Left lung (tissue), 10 donors: ENCODE measurements around the gene METTL25. TPM values are rescaled to one million over a fixed set of nuclear protein-coding genes. Genes with fewer than 3 reads are reported as not detected.

Source experiments
- ATAC-seq: fragments of 200-7000 bp; cut with Tn5 transposase; one replicate; pipeline ENCODE4 v1.9.1; 2020; ENCODE audit warnings: moderate library complexity
- DNase-seq, 4 donors: peaks; one replicate each; pipeline ENCODE4 v3.0.0-alpha.2; 2013 to 2020
- H3K27ac ChIP-seq, 2 donors: fragments of 200-600 bp; sonication (generic) in 1 of 2; one replicate each; pipeline versions ENCODE4 v1.5.0 to v1.8.0; 2020 to 2021
- H3K27me3 ChIP-seq, 2 donors: fragments of 200-600 bp; sonication (generic) in 1 of 2; one replicate each; pipeline versions ENCODE4 v1.5.0 to v1.8.0; 2020 to 2021
- H3K36me3 ChIP-seq, 2 donors: fragments of 200-600 bp; sonication (generic) in 1 of 2; one replicate each; pipeline versions ENCODE4 v1.5.0 to v1.8.0; 2020 to 2021
- H3K4me1 ChIP-seq, 2 donors: fragments of 200-600 bp; one replicate each; pipeline ENCODE4 v1.8.0; 2021
- H3K4me3 ChIP-seq, 2 donors: fragments of 200-600 bp; sonication (generic) in 1 of 2; one replicate each; pipeline versions ENCODE4 v1.5.0 to v1.8.0; 2020 to 2021; ENCODE audit warnings: mild to moderate bottlenecking in 1 of 2
- H3K9me3 ChIP-seq, 2 donors: fragments of 200-600 bp; sonication (generic) in 1 of 2; one replicate each; pipeline versions ENCODE4 v1.5.0 to v1.8.0; 2020 to 2021
- intact Hi-C, 2 donors: fragments of 100-400 bp; cut with DNase I; formaldehyde crosslinking; loops; one replicate each; pipeline versions ENCODE4 v1.11.2 to v1.14.2; 2022
- polyA plus RNA-seq, 6 donors: library from polyadenylated mRNA; unstranded; fragments of 120-200 nt; gene quantifications; one replicate each; pipeline ENCODE4 v1.2.1, GENCODE V29; 2013; ENCODE audit not compliant: insufficient read length in 6 of 6
- total RNA-seq, 2 donors: library from RNA; stranded (reverse); fragmentation: NEBNext Ultra II Directional; extraction: Animal tissue kit (Norgen Biotek cat#: 25700); gene quantifications; one replicate each; pipeline ENCODE4 v1.2.1, GENCODE V29; 2021
- TF ChIP-seq, protein P1 (sequence below), 2 donors: fragments of 200-600 bp; sonication (generic) in 1 of 2; IDR thresholded peaks; one replicate each; pipeline versions ENCODE4 v1.5.0 to v1.8.0; 2021; ENCODE audit warnings: antibody characterized with exemption in 2 of 2
- donor health status: DM: no; HTN: yes; CAD: no.
- donor health status: DM: no; HTN: no; CAD: no.

The METTL25 gene
- total and polyA plus RNA-seq, 8 donors = 10.8 to 16.9 (median 13.9) TPM

DNA sequence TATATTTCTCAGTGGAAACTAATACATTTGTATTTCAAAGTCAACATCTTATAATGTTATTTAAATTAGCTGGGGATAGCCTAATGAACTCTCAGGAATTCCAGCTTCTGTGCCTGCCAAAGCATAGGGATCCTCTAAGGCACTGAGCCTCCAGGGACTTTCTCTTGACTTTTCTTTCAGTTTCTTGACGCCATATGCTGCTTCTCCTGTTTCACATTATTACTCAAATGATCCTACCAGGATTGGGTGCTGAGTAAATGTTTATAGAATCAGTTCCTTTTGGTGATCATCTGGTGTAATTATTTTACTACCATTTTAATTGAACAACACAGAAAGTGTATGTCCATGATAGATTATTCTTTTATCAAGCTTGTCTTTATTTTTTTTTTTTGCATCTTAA, 7.9 kb downstream of the METTL25 start:
- no peaks in the 10 kb centered on the region for H3K36me3 ChIP-seq
- intact Hi-C loops = no loop called here
- DNase-seq (peak in 2 of 4 donors; percentile 72 to 74), ATAC-seq (no peak)
- H3K27me3 ChIP-seq = no peaks in the 10 kb centered on the region
- H3K27ac ChIP-seq = no peak overlapping the region
- peaks cover 0 to 5% of the 10 kb centered on the region in 2 donors for H3K9me3 ChIP-seq
- H3K4me3 ChIP-seq = no peak overlapping the region
- H3K4me1 ChIP-seq = no peaks in the 10 kb centered on the region
- TF ChIP-seq, protein P1, sequence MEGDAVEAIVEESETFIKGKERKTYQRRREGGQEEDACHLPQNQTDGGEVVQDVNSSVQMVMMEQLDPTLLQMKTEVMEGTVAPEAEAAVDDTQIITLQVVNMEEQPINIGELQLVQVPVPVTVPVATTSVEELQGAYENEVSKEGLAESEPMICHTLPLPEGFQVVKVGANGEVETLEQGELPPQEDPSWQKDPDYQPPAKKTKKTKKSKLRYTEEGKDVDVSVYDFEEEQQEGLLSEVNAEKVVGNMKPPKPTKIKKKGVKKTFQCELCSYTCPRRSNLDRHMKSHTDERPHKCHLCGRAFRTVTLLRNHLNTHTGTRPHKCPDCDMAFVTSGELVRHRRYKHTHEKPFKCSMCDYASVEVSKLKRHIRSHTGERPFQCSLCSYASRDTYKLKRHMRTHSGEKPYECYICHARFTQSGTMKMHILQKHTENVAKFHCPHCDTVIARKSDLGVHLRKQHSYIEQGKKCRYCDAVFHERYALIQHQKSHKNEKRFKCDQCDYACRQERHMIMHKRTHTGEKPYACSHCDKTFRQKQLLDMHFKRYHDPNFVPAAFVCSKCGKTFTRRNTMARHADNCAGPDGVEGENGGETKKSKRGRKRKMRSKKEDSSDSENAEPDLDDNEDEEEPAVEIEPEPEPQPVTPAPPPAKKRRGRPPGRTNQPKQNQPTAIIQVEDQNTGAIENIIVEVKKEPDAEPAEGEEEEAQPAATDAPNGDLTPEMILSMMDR (IDR thresholded peaks at IDR 0.05) = no peak

DNA sequence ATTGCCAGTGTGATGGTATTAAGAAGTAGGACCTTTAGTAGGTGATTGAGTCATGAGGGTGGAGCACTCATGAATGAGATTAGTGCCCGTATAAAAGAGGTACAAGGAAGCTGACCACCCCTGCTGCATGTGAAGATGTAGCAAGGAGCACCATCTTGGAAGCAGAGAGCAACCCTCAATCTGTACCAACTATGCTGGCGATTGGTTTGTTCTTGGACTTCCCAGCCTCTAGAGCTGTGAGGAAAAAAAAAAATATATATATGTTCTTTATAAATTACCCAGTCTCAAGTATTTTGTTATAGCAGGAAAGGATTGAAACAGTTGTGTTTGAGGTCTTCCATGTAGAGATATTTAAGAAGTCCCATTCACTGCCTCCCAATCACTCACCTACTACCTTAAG, 16.9 kb downstream of the METTL25 start:
- ATAC-seq = no peak
- Histone ChIP-seq H3K4me3 (no peak overlapping the region), H3K27me3 (no peaks in the 10 kb centered on the region), H3K4me1 (no peaks in the 10 kb centered on the region), H3K9me3 (peaks cover 0 to 19% of the 10 kb centered on the region in 2 donors), H3K36me3 (peaks cover 0 to 8% of the 10 kb centered on the region in 2 donors), H3K27ac (no peak overlapping the region)
- TF ChIP-seq, protein P1 (IDR thresholded peaks at IDR 0.05) = no peak
- intact Hi-C loops = no loop called here
- DNase-seq = no peak

DNA sequence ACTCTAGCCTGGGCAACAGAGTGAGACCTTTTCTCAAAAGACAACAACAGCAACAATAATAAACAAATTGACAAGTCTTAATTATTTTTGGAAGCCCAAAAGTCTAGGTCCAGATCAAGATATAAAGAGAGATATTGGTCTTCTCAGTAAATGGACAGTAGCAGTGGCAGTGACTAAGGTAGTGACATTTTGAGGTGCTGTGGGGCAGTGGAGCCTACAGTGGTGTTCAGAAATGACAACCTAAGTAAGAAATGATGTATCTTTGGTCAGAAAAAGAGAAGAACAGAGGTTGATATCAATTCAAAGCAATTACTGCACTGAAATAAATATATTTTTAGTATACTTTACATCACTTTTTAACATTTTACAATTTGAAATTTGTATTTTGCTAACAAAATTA, 20.7 kb downstream of the METTL25 start:
- ATAC-seq = no peak
- intact Hi-C loops = no loop called here
- H3K27ac ChIP-seq = no peak overlapping the region
- no peaks in the 10 kb centered on the region for H3K27me3 ChIP-seq
- H3K9me3 ChIP-seq = peaks cover 0 to 14% of the 10 kb centered on the region in 2 donors
- no peak overlapping the region for H3K4me3 ChIP-seq
- DNase-seq = no peak
- TF ChIP-seq, protein P1 (IDR thresholded peaks at IDR 0.05) = no peak
- peaks cover 0 to 3% of the 10 kb centered on the region in 2 donors for H3K36me3 ChIP-seq
- no peaks in the 10 kb centered on the region for H3K4me1 ChIP-seq

DNA sequence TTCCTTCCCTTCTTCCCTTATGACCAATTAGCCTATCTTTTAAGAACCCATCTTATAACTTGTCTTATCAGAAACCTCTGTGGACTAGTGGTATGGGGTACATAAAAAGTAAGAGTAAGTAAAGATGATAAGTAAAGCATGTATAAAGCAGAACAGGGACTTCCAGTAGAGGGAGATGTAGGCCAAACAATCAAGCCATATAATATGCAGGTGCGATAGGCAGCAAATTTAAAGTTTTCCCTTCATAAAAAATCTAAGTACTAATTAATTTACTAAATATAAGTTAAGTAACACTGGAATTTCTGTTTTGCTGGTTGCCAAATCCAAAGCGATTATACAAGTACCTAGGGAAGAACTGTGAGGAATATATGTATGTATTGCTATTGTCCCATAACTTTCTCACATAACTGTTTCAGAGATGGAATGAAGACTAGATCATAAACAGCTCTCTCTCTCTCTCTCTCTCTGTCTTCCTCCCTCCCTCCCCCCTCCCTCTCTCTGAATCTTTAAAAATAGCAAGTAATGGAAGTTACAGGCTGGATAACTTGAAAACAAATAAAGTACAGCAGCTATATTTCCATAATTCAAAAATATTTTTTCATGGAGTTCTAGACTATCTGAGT, 25.7 kb downstream of the METTL25 start:
- H3K4me1 ChIP-seq = no peaks in the 10 kb centered on the region
- intact Hi-C loops = no loop called here
- no peaks in the 10 kb centered on the region for H3K9me3 ChIP-seq
- no peaks in the 10 kb centered on the region for H3K36me3 ChIP-seq
- no peak overlapping the region for H3K4me3 ChIP-seq
- no peak for ATAC-seq
- no peaks in the 10 kb centered on the region for H3K27me3 ChIP-seq
- peak in 1 of 4 donors; percentile 37 for DNase-seq
- TF ChIP-seq, protein P1 (IDR thresholded peaks at IDR 0.05) = peak in 1 of 2 donors; percentile 27
- H3K27ac ChIP-seq = no peak overlapping the region

DNA sequence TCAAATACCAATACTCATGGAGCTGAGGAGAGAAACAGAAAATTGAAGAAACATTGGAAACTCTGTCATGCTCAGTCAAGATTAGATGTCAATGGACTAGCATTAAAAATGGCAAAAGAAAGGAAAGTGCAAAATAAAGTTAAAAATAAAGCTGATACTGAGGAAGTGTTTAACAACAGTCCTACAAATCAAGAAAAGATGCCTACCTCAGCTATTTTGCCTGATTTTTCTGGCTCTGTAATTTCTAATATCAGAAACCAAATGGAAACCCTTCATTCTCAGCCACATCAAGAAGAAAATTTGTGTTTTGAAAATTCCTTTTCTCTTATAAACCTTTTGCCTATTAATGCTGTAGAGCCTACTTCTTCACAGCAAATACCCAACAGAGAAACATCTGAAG, 40.5 kb downstream of the METTL25 start:
- intact Hi-C loops = no loop called here
- Histone ChIP-seq H3K27ac (no peak overlapping the region), H3K4me3 (no peak overlapping the region), H3K36me3 (peaks cover 0 to 8% of the 10 kb centered on the region in 2 donors), H3K4me1 (no peaks in the 10 kb centered on the region), H3K9me3 (no peaks in the 10 kb centered on the region), H3K27me3 (no peaks in the 10 kb centered on the region)
- TF ChIP-seq, protein P1 (IDR thresholded peaks at IDR 0.05) = no peak
- ATAC-seq (no peak), DNase-seq (no peak)
